ENCODE data around the gene KRT71.

KRT71 gene

DNA sequence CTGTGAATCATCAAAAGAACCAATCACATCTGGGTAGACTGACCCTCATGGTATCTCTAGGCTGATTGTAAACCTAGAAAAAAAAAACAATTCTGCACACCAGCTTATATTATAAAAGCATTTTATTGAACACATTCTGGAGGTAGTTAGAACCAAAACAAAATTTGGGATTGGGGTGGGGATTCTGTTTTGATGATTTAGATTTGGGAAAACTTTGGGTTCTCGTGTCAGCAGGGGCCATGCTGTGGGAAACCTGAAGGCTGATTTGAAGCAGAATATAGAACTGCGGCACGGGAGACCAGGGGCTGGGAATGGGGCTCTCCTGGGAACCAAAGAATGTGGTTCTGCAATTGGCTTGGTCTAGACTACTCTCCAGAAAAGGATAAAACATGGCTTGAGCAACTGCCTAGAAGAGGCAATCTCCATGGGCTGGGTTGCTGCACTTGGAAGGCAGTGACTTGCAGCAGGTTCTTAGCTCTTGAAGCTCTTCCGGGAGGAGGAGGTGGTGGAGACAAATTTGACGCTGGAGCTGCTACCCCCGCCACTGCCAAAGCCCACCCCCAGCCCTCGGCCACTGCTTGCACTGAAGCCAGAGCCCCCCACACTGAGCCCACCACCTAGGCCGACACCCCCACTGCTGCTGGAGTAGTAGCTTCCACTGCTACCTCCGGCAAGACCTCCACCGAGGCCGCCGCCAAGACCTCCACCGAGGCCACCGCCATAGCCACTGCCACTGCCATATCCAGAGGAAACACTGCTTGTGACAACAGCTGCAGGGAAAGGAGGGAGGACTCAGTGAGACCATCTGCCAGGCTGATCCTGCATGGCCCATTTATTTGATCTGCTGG, 38.2 kb downstream of the KRT71 start:
- Histone ChIP-seq H3K79me2 (ENCODE audit: low read length) (no peaks in the 10 kb centered on the region), H3K4me3 (ENCODE audit: low read length) (no peak overlapping the region), H3K9ac (ENCODE audit: low read length) (no peak overlapping the region), H3K27me3 (ENCODE audit: low read depth, low read length) (no peaks in the 10 kb centered on the region), H4K20me1 (ENCODE audit: insufficient read depth, low read length) (no peaks in the 10 kb centered on the region), H3K27ac (ENCODE audit: low read length) (no peak overlapping the region), H3K36me3 (replicated peaks; ENCODE audit: low read depth, low read length) (no peaks in the 10 kb centered on the region), H3K4me1 (ENCODE audit: low read length) (peaks cover 8% of the 10 kb centered on the region), H3K9me3 (ENCODE audit: insufficient read depth, low read length) (no peaks in the 10 kb centered on the region), H3K4me2 (ENCODE audit: low read length) (no peak overlapping the region), H2AFZ (ENCODE audit: low read depth, low read length) (no peak overlapping the region)
- TF ChIP-seq, protein P1, sequence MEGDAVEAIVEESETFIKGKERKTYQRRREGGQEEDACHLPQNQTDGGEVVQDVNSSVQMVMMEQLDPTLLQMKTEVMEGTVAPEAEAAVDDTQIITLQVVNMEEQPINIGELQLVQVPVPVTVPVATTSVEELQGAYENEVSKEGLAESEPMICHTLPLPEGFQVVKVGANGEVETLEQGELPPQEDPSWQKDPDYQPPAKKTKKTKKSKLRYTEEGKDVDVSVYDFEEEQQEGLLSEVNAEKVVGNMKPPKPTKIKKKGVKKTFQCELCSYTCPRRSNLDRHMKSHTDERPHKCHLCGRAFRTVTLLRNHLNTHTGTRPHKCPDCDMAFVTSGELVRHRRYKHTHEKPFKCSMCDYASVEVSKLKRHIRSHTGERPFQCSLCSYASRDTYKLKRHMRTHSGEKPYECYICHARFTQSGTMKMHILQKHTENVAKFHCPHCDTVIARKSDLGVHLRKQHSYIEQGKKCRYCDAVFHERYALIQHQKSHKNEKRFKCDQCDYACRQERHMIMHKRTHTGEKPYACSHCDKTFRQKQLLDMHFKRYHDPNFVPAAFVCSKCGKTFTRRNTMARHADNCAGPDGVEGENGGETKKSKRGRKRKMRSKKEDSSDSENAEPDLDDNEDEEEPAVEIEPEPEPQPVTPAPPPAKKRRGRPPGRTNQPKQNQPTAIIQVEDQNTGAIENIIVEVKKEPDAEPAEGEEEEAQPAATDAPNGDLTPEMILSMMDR (IDR thresholded peaks at IDR 0.05; ENCODE audit: low read depth, low read length), result no peak
- TF ChIP-seq EZH2phosphoT487 (IDR thresholded peaks at IDR 0.05; ENCODE audit: low read depth), result no peak

DNA sequence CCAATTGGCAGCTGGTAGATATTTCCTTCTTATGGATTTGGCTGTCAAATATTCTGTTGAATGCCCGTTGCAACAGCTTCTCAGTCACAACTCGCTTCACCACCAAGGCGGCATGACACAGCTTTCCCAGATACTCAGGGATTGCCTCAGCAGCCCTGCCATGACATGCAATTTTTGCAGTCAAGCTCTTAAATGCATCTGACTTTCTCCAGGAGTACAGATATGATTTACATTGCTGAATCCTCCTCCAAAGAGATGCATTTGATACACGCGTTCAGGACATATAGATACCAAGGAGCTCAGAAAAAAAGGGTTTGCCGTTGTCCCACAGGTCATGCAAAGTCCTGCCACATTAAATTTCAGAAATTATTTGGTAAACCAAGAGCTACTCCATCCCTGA, 39.2 kb downstream of the KRT71 start:
- no peaks in the 10 kb centered on the region for H3K79me2 ChIP-seq (ENCODE audit: low read length)
- H3K27ac ChIP-seq (ENCODE audit: low read length), result no peak overlapping the region
- no peak overlapping the region for H3K9ac ChIP-seq (ENCODE audit: low read length)
- TF ChIP-seq, protein P1 (IDR thresholded peaks at IDR 0.05; ENCODE audit: low read depth, low read length), result no peak
- H3K27me3 ChIP-seq (ENCODE audit: low read depth, low read length), result 0 out of 2 replicates have a peak, but pooled peaks cover 1% of the 10 kb centered on the region
- no peak overlapping the region for H2AFZ ChIP-seq (ENCODE audit: low read depth, low read length)
- peaks cover 10% of the 10 kb centered on the region for H3K4me1 ChIP-seq (ENCODE audit: low read length)
- H3K4me3 ChIP-seq (ENCODE audit: low read length), result no peak overlapping the region
- H3K4me2 ChIP-seq (ENCODE audit: low read length), result no peak overlapping the region
- H4K20me1 ChIP-seq (ENCODE audit: insufficient read depth, low read length), result no peaks in the 10 kb centered on the region
- no peaks in the 10 kb centered on the region for H3K36me3 ChIP-seq (replicated peaks; ENCODE audit: low read depth, low read length)
- no peaks in the 10 kb centered on the region for H3K9me3 ChIP-seq (ENCODE audit: insufficient read depth, low read length)

DNA sequence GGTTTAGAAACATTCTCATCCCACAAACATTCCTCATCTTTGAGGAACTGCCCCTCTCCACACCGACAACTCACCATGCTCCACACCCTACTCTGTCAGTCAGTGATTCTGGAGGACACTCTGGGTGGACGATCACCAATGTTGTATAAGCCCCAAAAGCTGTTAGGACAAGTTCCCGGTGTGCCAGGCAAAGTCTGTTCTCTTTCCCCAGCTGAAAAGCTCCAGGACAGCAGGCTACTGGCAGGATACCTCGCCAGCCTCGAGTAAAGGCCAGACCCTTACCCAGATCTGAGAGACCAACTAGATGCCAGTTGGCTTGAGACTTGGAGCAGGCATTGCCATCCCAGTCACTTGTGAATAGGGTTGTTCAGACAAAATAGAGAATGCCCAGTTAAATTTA, 44.7 kb downstream of the KRT71 start:
- no peaks in the 10 kb centered on the region for H3K36me3 ChIP-seq (replicated peaks; ENCODE audit: low read depth, low read length)
- H3K27me3 ChIP-seq (ENCODE audit: low read depth, low read length), result peaks cover 16% of the 10 kb centered on the region
- no peak overlapping the region for H3K4me2 ChIP-seq (ENCODE audit: low read length)
- no peak overlapping the region for H3K9ac ChIP-seq (ENCODE audit: low read length)
- TF ChIP-seq, protein P1 (IDR thresholded peaks at IDR 0.05; ENCODE audit: low read depth, low read length), result no peak
- TF ChIP-seq EZH2phosphoT487 (IDR thresholded peaks at IDR 0.05; ENCODE audit: low read depth), result no peak
- no peaks in the 10 kb centered on the region for H3K9me3 ChIP-seq (ENCODE audit: insufficient read depth, low read length)
- H2AFZ ChIP-seq (ENCODE audit: low read depth, low read length), result no peak overlapping the region
- no peaks in the 10 kb centered on the region for H3K79me2 ChIP-seq (ENCODE audit: low read length)
- no peaks in the 10 kb centered on the region for H4K20me1 ChIP-seq (ENCODE audit: insufficient read depth, low read length)
- peaks cover 21% of the 10 kb centered on the region for H3K4me1 ChIP-seq (ENCODE audit: low read length)
- no peak overlapping the region for H3K4me3 ChIP-seq (ENCODE audit: low read length)
- no peak overlapping the region for H3K27ac ChIP-seq (ENCODE audit: low read length)

DNA sequence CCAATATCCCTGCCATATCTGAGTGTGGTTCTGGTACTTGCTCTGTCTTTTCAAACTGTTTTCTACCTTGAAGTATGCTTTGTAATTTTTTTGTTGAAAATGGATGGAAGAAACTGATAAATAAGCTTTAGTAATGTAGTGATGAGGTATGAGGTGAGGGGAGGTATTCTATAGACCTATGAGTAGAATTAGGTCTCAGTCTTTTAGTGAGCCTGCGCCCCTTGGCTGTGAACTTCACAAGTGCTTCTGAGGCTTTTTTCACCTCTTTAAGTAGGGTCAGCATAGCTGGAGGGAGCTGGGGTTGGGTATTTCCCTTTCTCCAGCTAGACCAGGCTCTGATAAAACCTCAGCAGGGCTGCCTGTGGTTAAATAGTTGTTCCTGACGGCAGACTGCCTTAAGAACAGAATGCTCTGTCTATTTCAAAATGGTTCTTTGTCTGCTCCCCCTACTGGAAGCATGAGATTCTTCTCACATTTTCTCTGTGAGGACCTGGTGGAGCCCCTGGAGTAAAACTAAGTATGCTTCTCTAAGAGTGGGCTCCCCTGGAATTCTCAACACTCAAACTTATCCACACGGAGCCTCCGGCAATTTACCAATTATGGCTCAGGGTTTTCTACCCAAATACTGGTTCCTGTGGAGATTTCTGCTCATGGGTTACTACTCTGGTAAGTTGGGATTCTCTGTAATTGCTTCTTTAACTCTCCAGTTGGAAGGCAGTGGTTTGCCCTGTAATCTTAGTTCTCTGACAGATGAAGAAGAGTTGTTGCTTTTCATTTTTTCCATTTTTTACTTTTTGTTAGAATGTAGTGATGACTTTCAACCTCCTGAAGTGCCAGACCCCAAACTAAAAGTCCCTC, 45.9 kb downstream of the KRT71 start:
- Histone ChIP-seq H3K4me2 (ENCODE audit: low read length) (peak overlapping the region; percentile 24), H3K36me3 (replicated peaks; ENCODE audit: low read depth, low read length) (no peaks in the 10 kb centered on the region), H3K9ac (ENCODE audit: low read length) (no peak overlapping the region), H3K79me2 (ENCODE audit: low read length) (no peaks in the 10 kb centered on the region), H3K9me3 (ENCODE audit: insufficient read depth, low read length) (no peaks in the 10 kb centered on the region), H3K27me3 (ENCODE audit: low read depth, low read length) (peaks cover 16% of the 10 kb centered on the region), H3K27ac (ENCODE audit: low read length) (no peak overlapping the region), H3K4me3 (ENCODE audit: low read length) (no peak overlapping the region), H3K4me1 (ENCODE audit: low read length) (peaks cover 27% of the 10 kb centered on the region), H2AFZ (ENCODE audit: low read depth, low read length) (peak overlapping the region; percentile 62; the same call in 1 of the 2 replicates), H4K20me1 (ENCODE audit: insufficient read depth, low read length) (no peaks in the 10 kb centered on the region)
- TF ChIP-seq EZH2phosphoT487 (IDR thresholded peaks at IDR 0.05; ENCODE audit: low read depth), result no peak
- TF ChIP-seq, protein P1 (IDR thresholded peaks at IDR 0.05; ENCODE audit: low read depth, low read length), result peak; percentile 63

All from OCI-LY3 (cell line).